Superior temporal gyrus (tissue), 1 donor: ENCODE results near the gene LRMDA.

ENCODE experiments used
- DNase-seq: peaks from one replicate; pipeline ENCODE4 v3.0.0-alpha.2; 2016; ENCODE audit errors: extremely low spot score

LRMDA gene

GRCh38 chr10:75709245-75709644 lies 277.8 kb downstream of the LRMDA start:
- no peak for DNase-seq

GRCh38 chr10:75709811-75710210 lies 278.4 kb downstream of the LRMDA start:
- no peak for DNase-seq

GRCh38 chr10:75712242-75712880 lies 280.9 kb downstream of the LRMDA start:
- no peak for DNase-seq

GRCh38 chr10:75716506-75716905 lies 285.1 kb downstream of the LRMDA start:
- no peak for DNase-seq

DNA sequence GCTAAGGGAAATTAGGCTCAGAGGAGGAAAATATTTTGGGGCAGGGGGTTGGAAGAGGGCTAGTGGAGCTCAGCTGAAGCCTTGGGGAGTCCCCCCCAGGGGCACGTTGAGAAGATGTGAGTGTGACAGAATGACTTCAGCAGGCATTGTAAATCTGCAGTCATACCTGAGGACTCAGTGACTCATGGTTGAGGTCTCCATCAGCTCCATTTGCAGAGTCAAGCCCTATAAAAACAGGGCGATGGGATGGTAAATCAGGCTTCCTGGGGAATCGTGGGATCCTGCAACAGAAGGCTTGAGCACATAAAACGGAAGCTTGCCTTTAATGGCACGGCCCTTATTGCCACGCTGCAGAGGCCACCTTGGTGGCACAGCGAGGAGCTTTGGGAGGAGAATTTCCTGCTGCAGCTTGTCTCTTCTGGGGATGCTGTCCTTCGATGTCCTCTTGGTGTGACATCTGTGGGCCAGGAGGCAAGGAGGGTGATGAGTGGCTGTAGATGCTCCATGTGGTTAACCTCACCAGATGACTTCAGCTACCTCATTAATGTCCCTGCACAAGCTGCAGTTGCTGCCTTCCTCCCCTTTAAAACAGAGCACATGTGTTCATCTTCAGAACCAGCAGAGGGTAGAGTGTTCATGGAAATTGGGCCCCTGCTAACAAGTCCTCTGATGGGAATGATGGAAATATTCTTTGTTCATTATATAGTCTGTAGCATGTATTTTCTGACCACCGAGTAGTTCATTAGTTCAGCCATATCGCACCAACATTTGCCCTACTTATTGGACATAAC lies 285.9 kb downstream of the LRMDA start:
- DNase-seq, result no peak

DNA sequence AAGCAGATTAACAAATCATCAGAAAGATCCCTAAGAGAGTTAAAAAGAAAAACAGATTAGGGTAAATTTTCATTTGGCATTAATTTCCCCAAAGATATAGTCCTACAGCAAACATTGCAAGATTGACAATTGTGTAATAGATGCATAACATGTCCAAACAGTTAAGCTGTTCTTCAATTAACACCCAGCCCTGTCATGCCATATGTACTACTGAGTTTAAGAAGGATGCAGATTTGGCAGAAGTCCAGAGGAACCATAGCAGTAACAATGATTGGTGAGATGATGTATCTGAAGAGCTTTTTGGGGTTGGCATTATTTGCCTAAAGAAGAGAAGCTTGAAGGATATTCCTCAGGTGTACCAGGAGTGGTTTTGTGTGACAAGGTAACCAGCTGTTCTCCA lies 287.6 kb downstream of the LRMDA start:
- DNase-seq, result no peak

DNA sequence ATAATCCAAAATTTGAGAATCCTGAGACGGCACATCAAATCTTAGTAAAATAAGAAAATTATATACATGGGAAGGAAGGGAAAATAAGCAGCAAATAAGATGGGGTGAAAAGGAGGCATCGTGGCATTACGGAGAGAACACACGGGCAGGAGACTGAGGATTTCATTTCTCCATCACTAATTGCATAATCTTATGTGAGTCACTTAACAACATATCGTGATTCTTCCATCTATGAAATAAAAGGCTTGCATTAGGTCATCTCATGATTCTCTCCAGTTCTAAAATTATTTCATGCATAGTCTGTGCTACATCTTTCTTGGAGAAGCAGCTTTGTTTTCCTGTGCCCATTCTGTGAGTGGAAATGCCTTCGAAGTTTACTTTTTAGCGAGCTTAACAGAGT lies 288.7 kb downstream of the LRMDA start:
- no peak for DNase-seq

GRCh38 chr10:75722020-75722419 lies 290.6 kb downstream of the LRMDA start:
- DNase-seq, result no peak

- no peak for DNase-seq
Measured at GRCh38 chr10:75722609-75723008, 291.2 kb downstream of the LRMDA start.

DNA sequence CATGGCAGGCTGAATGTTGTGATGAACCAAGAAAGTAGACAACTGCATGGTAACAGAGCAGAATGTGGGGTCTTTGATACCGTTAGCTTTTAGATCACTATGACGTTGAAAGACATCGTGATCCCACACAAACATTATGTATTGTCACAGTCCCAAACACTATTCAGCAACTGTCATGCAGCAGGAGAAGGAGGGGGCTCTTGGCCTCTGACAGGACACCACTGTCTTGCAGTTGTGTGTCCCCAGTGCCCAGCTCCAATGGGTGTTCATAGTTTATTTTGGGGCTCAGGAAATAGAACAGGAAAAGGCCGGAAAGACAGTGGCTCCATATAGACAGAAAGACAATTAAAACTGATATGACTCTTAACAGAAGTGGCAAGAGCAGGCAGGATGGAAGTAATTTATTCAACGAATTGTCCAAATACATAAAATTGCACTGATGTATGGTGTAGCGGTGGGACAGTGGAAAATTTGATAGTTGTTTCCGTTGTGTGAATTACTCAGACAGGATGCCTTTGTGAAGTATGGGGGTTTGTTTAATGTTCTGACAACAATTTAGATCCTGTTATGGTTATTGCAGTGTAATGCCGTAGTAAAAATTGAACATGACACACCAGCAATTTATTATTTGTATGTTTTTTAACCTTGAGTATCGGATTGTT lies 292.0 kb downstream of the LRMDA start:
- DNase-seq, result no peak

DNA sequence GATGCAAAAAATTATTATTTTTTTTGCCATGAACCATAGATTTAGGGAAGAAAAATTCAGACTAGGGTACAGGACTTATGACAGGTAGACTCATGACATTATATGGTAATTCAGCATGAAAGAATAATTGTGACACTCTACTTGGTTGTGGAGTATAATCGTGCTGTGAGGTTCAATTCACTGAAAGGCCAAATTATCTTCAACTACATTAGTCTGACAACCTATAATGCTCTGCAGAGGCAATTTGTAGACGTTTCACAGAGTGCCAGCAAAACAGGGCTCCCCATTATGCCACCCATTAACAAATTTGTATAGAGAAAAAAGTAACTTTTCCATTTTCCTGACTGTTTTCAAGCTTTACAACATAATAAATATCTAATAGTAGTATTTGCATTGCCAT lies 292.6 kb downstream of the LRMDA start:
- DNase-seq, result no peak

DNA sequence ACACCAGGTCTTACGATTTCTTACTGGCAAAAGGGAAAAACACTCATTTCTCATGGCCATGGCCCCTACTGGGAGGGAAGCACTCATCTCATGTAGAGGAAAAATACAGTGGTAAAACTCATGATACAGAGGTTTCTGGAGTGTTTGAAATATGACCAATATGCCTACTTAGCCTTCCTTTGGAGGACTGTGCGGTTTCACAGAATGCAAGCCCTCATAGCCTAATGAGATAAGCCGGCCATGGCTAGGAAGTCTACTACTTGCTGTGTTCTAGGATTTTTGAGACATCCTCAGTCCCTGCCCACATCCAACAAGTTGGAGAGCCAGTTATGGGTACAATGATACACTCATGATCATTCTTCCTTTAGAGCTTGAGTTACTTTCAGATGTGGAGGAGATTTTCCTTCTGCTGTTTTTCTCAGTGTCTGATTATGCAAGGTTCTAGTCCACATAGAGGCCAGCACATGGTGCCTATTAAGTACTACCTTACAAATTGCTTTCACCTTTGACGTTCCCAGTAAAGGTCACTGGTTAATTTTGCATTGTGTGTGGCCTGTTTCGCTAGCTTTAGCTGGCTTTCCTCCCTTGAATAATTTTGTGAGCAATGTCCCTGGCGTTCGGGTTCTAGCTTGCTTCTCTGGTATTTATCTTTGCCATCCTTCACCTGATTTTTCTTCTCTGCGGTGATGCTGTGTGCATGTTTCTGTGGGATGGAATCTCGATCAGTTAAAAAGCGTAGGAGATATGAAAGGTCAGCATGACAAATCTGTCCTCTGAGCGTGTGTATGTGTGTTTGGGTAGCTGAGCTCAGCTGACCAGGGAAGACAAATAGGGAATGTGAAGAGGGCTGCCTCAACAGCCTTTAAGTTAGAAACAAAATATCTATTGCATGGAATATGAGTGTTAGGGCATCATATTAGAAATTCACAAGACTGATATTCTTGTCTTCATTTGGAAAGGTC lies 295.4 kb downstream of the LRMDA start:
- DNase-seq, result no peak

DNA sequence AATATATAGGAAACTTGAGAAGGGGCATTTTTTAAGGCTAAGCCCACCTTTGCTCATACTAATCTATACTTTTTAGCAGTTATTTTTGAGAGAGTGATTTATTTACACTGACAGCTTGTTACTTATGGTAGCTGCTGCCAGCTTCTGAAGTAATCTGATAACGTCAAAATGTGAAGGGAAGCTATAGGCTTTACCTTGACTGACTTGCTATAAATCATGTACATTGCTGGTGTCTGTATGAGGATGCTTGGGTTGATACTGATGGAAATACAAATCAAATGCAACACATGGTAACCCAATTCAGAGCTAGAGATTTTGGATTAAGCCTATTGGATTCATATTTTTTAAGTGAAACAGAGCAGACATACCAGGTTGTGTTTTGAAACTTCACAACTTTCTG lies 299.4 kb downstream of the LRMDA start:
- DNase-seq, result no peak

GRCh38 chr10:75733135-75733890 lies 301.9 kb downstream of the LRMDA start:
- no peak for DNase-seq

DNA sequence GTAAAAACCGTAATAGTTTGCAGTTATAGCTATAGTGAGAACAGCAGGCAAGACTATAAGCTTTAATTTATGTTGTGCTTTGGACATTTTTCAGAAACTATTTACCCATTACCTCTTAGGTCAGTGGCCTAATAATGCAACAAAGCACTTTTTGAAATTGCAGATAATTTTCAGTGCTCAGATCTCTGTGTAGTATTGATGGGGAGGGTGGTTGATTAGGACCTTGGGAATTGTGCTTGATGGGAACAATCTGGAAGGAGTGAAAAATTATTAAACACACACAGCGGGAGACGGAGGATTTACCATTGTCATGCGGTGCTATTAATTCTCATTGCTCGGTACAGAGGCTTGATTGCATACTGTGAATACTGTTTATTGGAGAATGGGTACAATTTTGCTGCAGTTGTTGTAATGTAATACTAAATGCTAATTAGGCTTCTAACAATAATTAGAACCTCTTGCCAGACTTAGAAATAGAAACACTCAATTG lies 304.8 kb downstream of the LRMDA start:
- DNase-seq, result no peak

DNA sequence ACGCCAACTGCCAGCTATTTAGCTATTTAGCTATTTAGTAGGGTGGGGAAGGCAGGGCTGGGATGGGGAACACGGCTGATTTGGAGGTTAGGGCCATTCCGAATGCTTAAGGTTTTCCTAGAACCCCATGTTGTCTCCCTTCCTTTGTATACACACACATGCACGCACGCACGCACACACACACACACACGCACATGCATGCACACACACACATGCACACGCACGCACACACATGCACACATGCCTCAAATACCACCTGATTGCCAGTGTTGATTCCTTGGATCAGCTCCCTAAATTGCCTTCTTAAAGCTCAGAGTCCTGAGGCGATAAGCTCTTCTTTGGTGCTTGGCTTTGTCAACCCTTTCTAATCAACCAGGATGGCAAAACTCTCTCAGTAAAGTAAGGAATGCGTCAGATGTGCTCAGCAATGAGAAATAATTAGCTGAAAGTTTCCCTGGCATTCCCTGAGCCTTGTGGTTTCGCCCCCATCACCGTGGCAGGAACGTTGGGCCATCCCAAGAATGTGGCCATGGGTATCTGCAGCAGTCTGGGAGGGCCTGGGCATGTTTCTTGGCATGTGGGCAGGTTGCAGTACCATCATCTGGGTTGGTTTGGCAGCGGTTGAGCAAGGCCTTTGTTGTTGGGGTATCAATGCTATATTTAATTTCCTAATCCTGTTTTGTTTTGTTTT lies 305.6 kb downstream of the LRMDA start:
- DNase-seq, result no peak

GRCh38 chr10:75737580-75737949 lies 306.1 kb downstream of the LRMDA start:
- DNase-seq, result no peak

GRCh38 chr10:75738924-75739323 lies 307.5 kb downstream of the LRMDA start:
- no peak for DNase-seq

DNA sequence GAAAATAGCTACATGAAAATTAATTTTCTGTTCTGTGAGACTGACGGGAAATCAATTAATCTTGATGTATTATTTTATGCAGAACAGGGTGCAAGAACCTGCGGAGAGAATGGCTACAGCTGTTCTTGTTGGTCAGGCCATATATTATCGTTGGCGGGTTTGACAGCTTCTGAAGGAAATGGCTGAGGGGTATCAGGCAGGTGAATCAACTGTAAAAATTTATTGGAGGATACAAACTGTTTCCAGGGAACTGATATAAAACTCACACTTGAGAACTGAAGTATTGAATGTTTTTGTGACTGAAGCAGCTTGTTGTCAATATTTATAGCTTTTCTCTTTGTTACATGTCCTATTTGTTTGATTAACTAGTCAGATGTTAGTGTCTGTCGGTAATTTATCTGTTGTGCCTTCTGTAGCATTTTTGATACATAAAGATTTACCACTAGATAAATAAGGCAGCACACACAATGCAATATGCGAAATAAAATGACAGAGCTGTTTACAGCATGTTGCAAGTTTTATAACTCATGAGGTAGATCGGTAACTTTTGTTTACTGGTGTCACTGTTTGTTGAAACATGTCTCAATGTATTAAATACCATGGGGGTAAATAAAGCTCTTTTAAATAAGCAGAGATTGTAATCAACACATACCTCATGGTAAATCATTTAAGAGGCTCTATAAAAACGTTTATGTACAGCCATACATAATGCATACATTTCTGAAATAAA lies 308.2 kb downstream of the LRMDA start:
- DNase-seq, result no peak

DNA sequence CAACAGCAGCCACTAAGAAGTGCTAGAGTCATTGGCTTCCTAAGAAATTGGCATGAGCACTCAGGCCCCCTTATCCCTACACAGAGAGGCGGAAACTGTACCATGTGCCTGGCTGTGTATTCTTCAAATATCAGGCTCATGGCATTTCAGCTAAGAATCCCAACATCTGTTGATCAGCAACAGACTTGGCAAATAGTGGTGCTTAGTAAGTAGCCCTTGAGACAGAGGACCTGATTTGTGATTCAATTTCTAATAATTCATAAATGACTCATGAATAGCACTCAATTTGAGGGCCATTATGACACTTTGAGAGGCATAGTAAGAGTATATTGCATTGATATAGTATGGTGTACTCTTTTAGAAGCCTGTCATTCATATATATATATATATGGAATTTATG lies 309.1 kb downstream of the LRMDA start:
- DNase-seq, result no peak
